GM23338 (cell line): Measurements from ENCODE around the gene GJE1. TPM values are rescaled to one million over a fixed set of nuclear protein-coding genes. Genes with fewer than 3 reads are reported as not detected.

Experiments
- ATAC-seq: fragments of 200-7000 bp; cut with Tn5 transposase; 3 replicates; pipeline ENCODE4 v1.9.1; 2020
- DNase-seq: peaks from one replicate; pipeline ENCODE4 v3.0.0-alpha.2; 2015; ENCODE audit warnings: low spot score
- H2AFZ ChIP-seq: fragments of 200-600 bp; sonication (generic); 2 replicates; pipeline ENCODE4 v1.8.0; 2016; ENCODE audit warnings: antibody characterized with exemption, mild to moderate bottlenecking, moderate library complexity
- H3F3A ChIP-seq: fragments of 200-600 bp; sonication (generic); replicated peaks from 2 replicates; pipeline ENCODE4 v1.8.0; 2017; ENCODE audit warnings: antibody characterized with exemption, mixed run types, low read depth
- H3K27ac ChIP-seq: fragments of 200-600 bp; sonication (generic); 2 replicates; pipeline ENCODE4 v1.6.1; 2016; ENCODE audit warnings: low read depth
- H3K27me3 ChIP-seq: fragments of 200-600 bp; sonication (generic); 2 replicates; pipeline ENCODE4 v1.8.0; 2016; ENCODE audit warnings: mild to moderate bottlenecking, mixed run types, moderate library complexity; ENCODE audit not compliant: insufficient read depth
- H3K36me3 ChIP-seq: fragments of 200-600 bp; sonication (generic); 2 replicates; pipeline ENCODE4 v1.8.0; 2016; ENCODE audit warnings: mild to moderate bottlenecking; ENCODE audit not compliant: insufficient read depth
- H3K4me1 ChIP-seq: fragments of 200-600 bp; sonication (generic); 2 replicates; pipeline ENCODE4 v1.8.0; 2016; ENCODE audit warnings: mild to moderate bottlenecking, moderate library complexity; ENCODE audit not compliant: insufficient read depth
- H3K4me2 ChIP-seq: fragments of 200-600 bp; sonication (generic); 2 replicates; pipeline ENCODE4 v1.7.1; 2017; ENCODE audit warnings: mixed run types
- H3K4me3 ChIP-seq: fragments of 200-600 bp; sonication (generic); 2 replicates; pipeline ENCODE4 v1.6.1; 2016; ENCODE audit warnings: mixed run types
- H3K79me2 ChIP-seq: fragments of 200-600 bp; sonication (generic); replicated peaks from 2 replicates; pipeline ENCODE4 v1.8.0; 2017; ENCODE audit warnings: mild to moderate bottlenecking; ENCODE audit not compliant: insufficient read depth
- H3K9me2 ChIP-seq: fragments of 200-600 bp; sonication (generic); 2 replicates; pipeline ENCODE4 v1.8.0; 2017; ENCODE audit not compliant: insufficient read depth
- H4K20me1 ChIP-seq: fragments of 200-600 bp; sonication (generic); replicated peaks from 2 replicates; pipeline ENCODE4 v1.8.0; 2017; ENCODE audit warnings: mild to moderate bottlenecking; ENCODE audit not compliant: insufficient read depth
- H3K27ac Mint-ChIP-seq: 2 replicates; pipeline ENCODE4 v1.8.0; 2020; ENCODE audit warnings: inconsistent platforms, mild to moderate bottlenecking, moderate library complexity, mixed read lengths
- H3K27me3 Mint-ChIP-seq: 3 replicates; pipeline ENCODE4 v1.8.0; 2022; ENCODE audit warnings: low read depth, mild to moderate bottlenecking, moderate library complexity, mixed read lengths, inconsistent platforms; ENCODE audit not compliant: insufficient read depth, poor library complexity
- H3K36me3 Mint-ChIP-seq: 3 replicates; pipeline ENCODE4 v1.8.0; 2021; ENCODE audit warnings: low read depth, mild to moderate bottlenecking, inconsistent platforms, moderate library complexity, mixed read lengths
- H3K4me1 Mint-ChIP-seq: 3 replicates; pipeline ENCODE4 v1.8.0; 2020; ENCODE audit warnings: mild to moderate bottlenecking, inconsistent platforms, mixed read lengths
- H3K4me3 Mint-ChIP-seq: 3 replicates; pipeline ENCODE4 v1.8.0; 2021; ENCODE audit warnings: moderate library complexity, mild to moderate bottlenecking, inconsistent platforms, mixed read lengths
- H3K9me3 Mint-ChIP-seq: 3 replicates; pipeline ENCODE4 v1.8.0; 2020; ENCODE audit warnings: moderate library complexity, mild to moderate bottlenecking, inconsistent platforms, mixed read lengths
- CREB1 ChIP-seq: fragments of 250-450 bp; sonication (Bioruptor Pico); IDR thresholded peaks from 2 replicates; pipeline ENCODE4 v1.5.0; 2020; ENCODE audit warnings: low read depth, mild to moderate bottlenecking, moderate library complexity
- EZH2phosphoT487 ChIP-seq: fragments of 200-600 bp; sonication (generic); IDR thresholded peaks from one replicate; pipeline ENCODE4 v1.8.1; 2018; ENCODE audit warnings: antibody characterized with exemption; ENCODE audit not compliant: unreplicated experiment
- JUNB ChIP-seq: IDR thresholded peaks from one replicate; pipeline ENCODE4 v1.6.1; 2016; ENCODE audit warnings: antibody characterized with exemption; ENCODE audit not compliant: unreplicated experiment
- NANOG ChIP-seq: IDR thresholded peaks from 2 replicates; pipeline ENCODE4 v1.6.1; 2016; ENCODE audit warnings: antibody characterized with exemption, borderline replicate concordance
- POLR2AphosphoS5 ChIP-seq: IDR thresholded peaks from 2 replicates; pipeline ENCODE4 v1.6.1; 2016; ENCODE audit warnings: antibody characterized with exemption, low read depth
- STAT1 ChIP-seq: IDR thresholded peaks from one replicate; pipeline ENCODE4 v1.6.1; 2016; ENCODE audit warnings: antibody characterized with exemption; ENCODE audit not compliant: unreplicated experiment
- ZNF114 ChIP-seq: fragments of 250-450 bp; sonication (Bioruptor Pico); IDR thresholded peaks from 2 replicates; pipeline ENCODE4 v1.5.0; 2020; ENCODE audit warnings: mild to moderate bottlenecking, moderate library complexity
- ZNF331 ChIP-seq: fragments of 250-450 bp; sonication (Bioruptor Pico); IDR thresholded peaks from 2 replicates; pipeline ENCODE4 v1.5.0; 2020; ENCODE audit warnings: low read depth, mild to moderate bottlenecking, moderate library complexity
- polyA plus RNA-seq: library from polyadenylated mRNA; unstranded; fragments of >200 nt; fragmentation: Nextera tagmentation; extraction: Ambion mirVana; gene quantifications from 2 replicates; pipeline ENCODE4 v1.2.1, GENCODE V29; 2016
- total RNA-seq: library from RNA; depleted of rRNA; stranded (reverse); fragments of >200 nt; shearing (Covaris generic); gene quantifications from 2 replicates; pipeline ENCODE4 v1.2.3, GENCODE V29; 2014
- TF ChIP-seq, protein P1 (sequence below): IDR thresholded peaks from one replicate; pipeline ENCODE4 v1.6.1; 2018; ENCODE audit warnings: antibody characterized with exemption; ENCODE audit not compliant: unreplicated experiment
- TF ChIP-seq, protein P2 (sequence below): fragments of 250-450 bp; sonication (Bioruptor Pico); IDR thresholded peaks from 2 replicates; pipeline ENCODE4 v1.5.0; 2020; ENCODE audit warnings: mild to moderate bottlenecking, moderate library complexity

Gene GJE1
- total and polyA plus RNA-seq, 2 experiments from 2014 or later = not detected

DNA sequence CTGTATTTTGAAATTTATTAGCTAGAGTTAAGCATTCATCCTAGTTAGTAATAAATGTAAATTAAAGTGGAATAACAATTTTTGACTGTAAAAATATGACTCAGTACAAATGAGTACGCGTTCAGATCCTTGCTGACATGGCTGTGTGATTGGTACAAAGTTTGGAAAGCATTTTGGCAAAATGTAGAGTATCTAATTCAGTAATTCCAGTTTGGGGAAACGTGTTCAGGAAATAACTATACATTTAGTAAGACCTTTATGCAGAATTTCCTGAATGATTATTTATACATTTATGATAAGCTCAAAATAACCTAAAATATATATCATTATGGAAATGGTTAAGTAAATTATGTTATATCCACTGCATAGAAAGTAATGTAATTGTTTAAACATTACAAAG, 22.4 kb downstream of the GJE1 start (continued):
- TF ChIP-seq, protein P1, sequence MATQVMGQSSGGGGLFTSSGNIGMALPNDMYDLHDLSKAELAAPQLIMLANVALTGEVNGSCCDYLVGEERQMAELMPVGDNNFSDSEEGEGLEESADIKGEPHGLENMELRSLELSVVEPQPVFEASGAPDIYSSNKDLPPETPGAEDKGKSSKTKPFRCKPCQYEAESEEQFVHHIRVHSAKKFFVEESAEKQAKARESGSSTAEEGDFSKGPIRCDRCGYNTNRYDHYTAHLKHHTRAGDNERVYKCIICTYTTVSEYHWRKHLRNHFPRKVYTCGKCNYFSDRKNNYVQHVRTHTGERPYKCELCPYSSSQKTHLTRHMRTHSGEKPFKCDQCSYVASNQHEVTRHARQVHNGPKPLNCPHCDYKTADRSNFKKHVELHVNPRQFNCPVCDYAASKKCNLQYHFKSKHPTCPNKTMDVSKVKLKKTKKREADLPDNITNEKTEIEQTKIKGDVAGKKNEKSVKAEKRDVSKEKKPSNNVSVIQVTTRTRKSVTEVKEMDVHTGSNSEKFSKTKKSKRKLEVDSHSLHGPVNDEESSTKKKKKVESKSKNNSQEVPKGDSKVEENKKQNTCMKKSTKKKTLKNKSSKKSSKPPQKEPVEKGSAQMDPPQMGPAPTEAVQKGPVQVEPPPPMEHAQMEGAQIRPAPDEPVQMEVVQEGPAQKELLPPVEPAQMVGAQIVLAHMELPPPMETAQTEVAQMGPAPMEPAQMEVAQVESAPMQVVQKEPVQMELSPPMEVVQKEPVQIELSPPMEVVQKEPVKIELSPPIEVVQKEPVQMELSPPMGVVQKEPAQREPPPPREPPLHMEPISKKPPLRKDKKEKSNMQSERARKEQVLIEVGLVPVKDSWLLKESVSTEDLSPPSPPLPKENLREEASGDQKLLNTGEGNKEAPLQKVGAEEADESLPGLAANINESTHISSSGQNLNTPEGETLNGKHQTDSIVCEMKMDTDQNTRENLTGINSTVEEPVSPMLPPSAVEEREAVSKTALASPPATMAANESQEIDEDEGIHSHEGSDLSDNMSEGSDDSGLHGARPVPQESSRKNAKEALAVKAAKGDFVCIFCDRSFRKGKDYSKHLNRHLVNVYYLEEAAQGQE = no peak

DNA sequence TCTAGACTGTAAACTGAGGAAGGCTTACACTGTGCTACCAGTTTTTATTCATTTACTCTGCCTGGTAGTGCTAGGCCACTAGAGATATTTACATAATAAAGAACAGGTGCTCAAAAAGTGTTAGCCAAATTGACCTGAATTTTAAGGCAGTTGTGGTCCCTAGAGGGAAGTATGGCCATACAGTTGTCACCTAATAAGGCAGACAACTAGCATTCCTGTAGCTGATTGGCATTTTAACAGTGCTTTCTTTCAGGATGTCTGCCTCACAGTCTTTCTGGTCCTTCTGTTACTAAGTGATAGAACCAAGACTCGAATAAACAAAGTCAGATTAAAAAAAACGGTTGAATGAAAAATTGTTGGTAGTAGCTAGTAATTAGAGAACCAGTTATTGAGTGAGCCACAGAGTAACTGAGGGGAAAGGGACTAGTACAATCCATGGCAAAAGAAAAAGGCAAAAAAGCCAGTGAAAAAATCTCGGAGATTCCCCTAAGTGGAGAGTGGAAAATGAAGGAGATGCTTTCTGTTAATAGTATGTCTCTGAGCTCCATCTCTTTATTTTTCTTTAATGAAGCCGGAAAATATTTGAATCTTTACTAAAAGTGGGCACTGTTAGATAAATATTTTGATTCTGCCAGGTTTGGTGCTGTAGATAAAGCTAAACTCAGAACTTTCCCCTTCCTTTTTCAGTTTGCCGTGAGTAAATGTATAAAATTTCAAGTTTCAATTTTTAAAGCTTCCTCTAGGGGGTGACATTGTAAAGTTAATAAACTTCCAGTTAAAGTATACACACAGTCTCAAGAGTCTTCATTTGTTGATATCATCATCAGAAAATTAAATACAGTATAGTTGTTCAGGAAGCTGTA, 23.4 kb downstream of the GJE1 start:
- DNase-seq (peak; percentile 76), ATAC-seq (peak; percentile 93)
- Histone ChIP-seq H3K79me2 (peaks cover 90% of the 10 kb centered on the region), H4K20me1 (no peaks in the 10 kb centered on the region), H3K27ac (peak overlapping the region; percentile 87), H3K4me3 (0 out of 2 replicates have a peak overlapping the region, but pooled peaks have one; percentile 4), H3K4me1 (peaks cover 25% of the 10 kb centered on the region), H3K36me3 (no peaks in the 10 kb centered on the region), H3K9me2 (no peaks in the 10 kb centered on the region), H2AFZ (no peak overlapping the region), H3K27me3 (no peaks in the 10 kb centered on the region), H3K4me2 (peak overlapping the region; percentile 24), H3F3A (no peaks in the 10 kb centered on the region)
- H3K4me1 Mint-ChIP-seq = peaks cover 36% of the 10 kb centered on the region
- no peaks in the 10 kb centered on the region for H3K27me3 Mint-ChIP-seq
- no peaks in the 10 kb centered on the region for H3K9me3 Mint-ChIP-seq
- peak overlapping the region; percentile 47 for H3K4me3 Mint-ChIP-seq
- peak overlapping the region; percentile 95 for H3K27ac Mint-ChIP-seq
- no peaks in the 10 kb centered on the region for H3K36me3 Mint-ChIP-seq
- TF ChIP-seq ZNF331 (CRISPR knock-in tag) (no peak), STAT1 (no peak), JUNB (no peak), CREB1 (CRISPR knock-in tag) (no peak), ZNF114 (no peak), NANOG (peak; percentile 82; the same call in 1 of the 2 replicates), POLR2AphosphoS5 (no peak), EZH2phosphoT487 (no peak)
- TF ChIP-seq, protein P1 = no peak
- TF ChIP-seq, protein P2, sequence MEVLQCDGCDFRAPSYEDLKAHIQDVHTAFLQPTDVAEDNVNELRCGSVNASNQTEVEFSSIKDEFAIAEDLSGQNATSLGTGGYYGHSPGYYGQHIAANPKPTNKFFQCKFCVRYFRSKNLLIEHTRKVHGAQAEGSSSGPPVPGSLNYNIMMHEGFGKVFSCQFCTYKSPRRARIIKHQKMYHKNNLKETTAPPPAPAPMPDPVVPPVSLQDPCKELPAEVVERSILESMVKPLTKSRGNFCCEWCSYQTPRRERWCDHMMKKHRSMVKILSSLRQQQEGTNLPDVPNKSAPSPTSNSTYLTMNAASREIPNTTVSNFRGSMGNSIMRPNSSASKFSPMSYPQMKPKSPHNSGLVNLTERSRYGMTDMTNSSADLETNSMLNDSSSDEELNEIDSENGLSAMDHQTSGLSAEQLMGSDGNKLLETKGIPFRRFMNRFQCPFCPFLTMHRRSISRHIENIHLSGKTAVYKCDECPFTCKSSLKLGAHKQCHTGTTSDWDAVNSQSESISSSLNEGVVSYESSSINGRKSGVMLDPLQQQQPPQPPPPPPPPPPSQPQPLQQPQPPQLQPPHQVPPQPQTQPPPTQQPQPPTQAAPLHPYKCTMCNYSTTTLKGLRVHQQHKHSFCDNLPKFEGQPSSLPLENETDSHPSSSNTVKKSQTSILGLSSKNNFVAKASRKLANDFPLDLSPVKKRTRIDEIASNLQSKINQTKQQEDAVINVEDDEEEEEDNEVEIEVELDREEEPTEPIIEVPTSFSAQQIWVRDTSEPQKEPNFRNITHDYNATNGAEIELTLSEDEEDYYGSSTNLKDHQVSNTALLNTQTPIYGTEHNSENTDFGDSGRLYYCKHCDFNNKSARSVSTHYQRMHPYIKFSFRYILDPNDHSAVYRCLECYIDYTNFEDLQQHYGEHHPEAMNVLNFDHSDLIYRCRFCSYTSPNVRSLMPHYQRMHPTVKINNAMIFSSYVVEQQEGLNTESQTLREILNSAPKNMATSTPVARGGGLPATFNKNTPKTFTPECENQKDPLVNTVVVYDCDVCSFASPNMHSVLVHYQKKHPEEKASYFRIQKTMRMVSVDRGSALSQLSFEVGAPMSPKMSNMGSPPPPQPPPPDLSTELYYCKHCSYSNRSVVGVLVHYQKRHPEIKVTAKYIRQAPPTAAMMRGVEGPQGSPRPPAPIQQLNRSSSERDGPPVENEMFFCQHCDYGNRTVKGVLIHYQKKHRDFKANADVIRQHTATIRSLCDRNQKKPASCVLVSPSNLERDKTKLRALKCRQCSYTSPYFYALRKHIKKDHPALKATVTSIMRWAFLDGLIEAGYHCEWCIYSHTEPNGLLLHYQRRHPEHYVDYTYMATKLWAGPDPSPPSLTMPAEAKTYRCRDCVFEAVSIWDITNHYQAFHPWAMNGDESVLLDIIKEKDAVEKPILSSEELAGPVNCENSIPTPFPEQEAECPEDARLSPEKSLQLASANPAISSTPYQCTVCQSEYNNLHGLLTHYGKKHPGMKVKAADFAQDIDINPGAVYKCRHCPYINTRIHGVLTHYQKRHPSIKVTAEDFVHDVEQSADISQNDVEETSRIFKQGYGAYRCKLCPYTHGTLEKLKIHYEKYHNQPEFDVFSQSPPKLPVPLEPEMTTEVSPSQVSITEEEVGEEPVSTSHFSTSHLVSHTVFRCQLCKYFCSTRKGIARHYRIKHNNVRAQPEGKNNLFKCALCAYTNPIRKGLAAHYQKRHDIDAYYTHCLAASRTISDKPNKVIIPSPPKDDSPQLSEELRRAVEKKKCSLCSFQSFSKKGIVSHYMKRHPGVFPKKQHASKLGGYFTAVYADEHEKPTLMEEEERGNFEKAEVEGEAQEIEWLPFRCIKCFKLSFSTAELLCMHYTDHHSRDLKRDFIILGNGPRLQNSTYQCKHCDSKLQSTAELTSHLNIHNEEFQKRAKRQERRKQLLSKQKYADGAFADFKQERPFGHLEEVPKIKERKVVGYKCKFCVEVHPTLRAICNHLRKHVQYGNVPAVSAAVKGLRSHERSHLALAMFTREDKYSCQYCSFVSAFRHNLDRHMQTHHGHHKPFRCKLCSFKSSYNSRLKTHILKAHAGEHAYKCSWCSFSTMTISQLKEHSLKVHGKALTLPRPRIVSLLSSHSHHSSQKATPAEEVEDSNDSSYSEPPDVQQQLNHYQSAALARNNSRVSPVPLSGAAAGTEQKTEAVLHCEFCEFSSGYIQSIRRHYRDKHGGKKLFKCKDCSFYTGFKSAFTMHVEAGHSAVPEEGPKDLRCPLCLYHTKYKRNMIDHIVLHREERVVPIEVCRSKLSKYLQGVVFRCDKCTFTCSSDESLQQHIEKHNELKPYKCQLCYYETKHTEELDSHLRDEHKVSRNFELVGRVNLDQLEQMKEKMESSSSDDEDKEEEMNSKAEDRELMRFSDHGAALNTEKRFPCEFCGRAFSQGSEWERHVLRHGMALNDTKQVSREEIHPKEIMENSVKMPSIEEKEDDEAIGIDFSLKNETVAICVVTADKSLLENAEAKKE (CRISPR knock-in tag) = no peak
